GM12875 (cell line): Measurements from ENCODE around the gene LTA.
"Not testable (repeated sequence)": the region's sequence is repeated elsewhere in the genome, so short reads cannot be mapped to it uniquely, and the experiment has no call there.

Experiments
- H3K4me3 ChIP-seq: one replicate; pipeline ENCODE4 v1.5.1; 2011; ENCODE audit warnings: low read depth, low read length, control low read depth
- CTCF ChIP-seq: IDR thresholded peaks from 2 replicates; pipeline ENCODE4 v1.5.1; 2011; ENCODE audit warnings: low read depth, mild to moderate bottlenecking, control low read depth, inconsistent platforms, low read length, moderate library complexity, borderline replicate concordance; ENCODE audit not compliant: insufficient read depth

The LTA gene

GRCh38 chr6:31585491-31585890, 13.4 kb downstream of the LTA start:
- peak; percentile 74 for TF ChIP-seq CTCF
- H3K4me3 ChIP-seq = no peak overlapping the region

GRCh38 chr6:31586008-31586407, 13.9 kb downstream of the LTA start, which contains the start of gene LST1:
LST1 (plus strand) TSS chr6:31586277; CDS start chr6:31587300, 1,023 bp downstream.
- peak within 1 kb of the TSS; percentile 38 for H3K4me3 ChIP-seq
- TF ChIP-seq CTCF = no peak

- peak overlapping the region; percentile 38 for H3K4me3 ChIP-seq
- TF ChIP-seq CTCF = no peak
Measured at GRCh38 chr6:31586599-31587281, 14.7 kb downstream of the LTA start.

- TF ChIP-seq CTCF = no peak
- peak overlapping the region; percentile 38 for H3K4me3 ChIP-seq
Measured at GRCh38 chr6:31587791-31588777, 16.0 kb downstream of the LTA start.

- no peak for TF ChIP-seq CTCF
- H3K4me3 ChIP-seq = no peak overlapping the region
Measured at GRCh38 chr6:31588871-31589650, 17.0 kb downstream of the LTA start.

- H3K4me3 ChIP-seq = not testable (repeated sequence)
Measured at GRCh38 chr6:31590691-31591090, 18.6 kb downstream of the LTA start.

- H3K4me3 ChIP-seq = peak overlapping the region; percentile 36
- TF ChIP-seq CTCF = no peak
Measured at GRCh38 chr6:31592396-31592771, 20.3 kb downstream of the LTA start.
